C4-2B (cell line): ENCODE results near the gene THRB.

Source experiments
- CTCF ChIP-seq: fragments of 450-650 bp; conservative IDR thresholded peaks from 2 replicates; pipeline ENCODE4 v1.5.1; 2017; ENCODE audit warnings: mild to moderate bottlenecking
- ZFX ChIP-seq: fragments of 450-650 bp; IDR thresholded peaks from 2 replicates; pipeline ENCODE4 v1.6.1; 2017

GRCh38 chr3:24522146-24522579, 27.5 kb upstream of the THRB start:
- TF ChIP-seq CTCF (no peak), ZFX (no peak)
